Duodenal mucosa (tissue), 2 donors: ENCODE data around the gene HTR6.

Source experiments
- H3K27ac ChIP-seq: one replicate; pipeline ENCODE4 v1.7.0; 2013; ENCODE audit warnings: low read depth, low read length
- H3K27me3 ChIP-seq, 2 donors: one replicate each; pipeline ENCODE4 v1.7.0; 2013; ENCODE audit warnings: low read length in 2 of 2, control low read depth in 1 of 2; ENCODE audit not compliant: insufficient read depth in 2 of 2, control insufficient read depth in 1 of 2
- H3K36me3 ChIP-seq, 2 donors: one replicate each; pipeline ENCODE4 v1.7.0; 2013; ENCODE audit warnings: low read length in 2 of 2, control low read depth in 1 of 2; ENCODE audit not compliant: insufficient read depth in 2 of 2, control insufficient read depth in 1 of 2
- H3K4me1 ChIP-seq, 2 donors: one replicate each; pipeline ENCODE4 v1.7.0; 2013; ENCODE audit warnings: low read length in 2 of 2, control low read depth in 1 of 2; ENCODE audit not compliant: insufficient read depth in 2 of 2, control insufficient read depth in 1 of 2
- H3K4me3 ChIP-seq, 2 donors: one replicate each; pipeline ENCODE4 v1.7.0; 2013; ENCODE audit warnings: low read length in 2 of 2, low read depth in 1 of 2
- H3K9ac ChIP-seq, 2 donors: one replicate each; pipeline ENCODE4 v1.7.0; 2013; ENCODE audit warnings: low read length in 2 of 2, low read depth in 1 of 2
- H3K9me3 ChIP-seq, 2 donors: one replicate each; pipeline ENCODE4 v1.7.0; 2013; ENCODE audit warnings: low read length in 2 of 2, control low read depth in 1 of 2; ENCODE audit not compliant: control insufficient read depth in 1 of 2

Gene HTR6

GRCh38 chr1:19684677-19685076, 20.0 kb downstream of the HTR6 start:
- H3K9ac ChIP-seq, result no peak overlapping the region

DNA sequence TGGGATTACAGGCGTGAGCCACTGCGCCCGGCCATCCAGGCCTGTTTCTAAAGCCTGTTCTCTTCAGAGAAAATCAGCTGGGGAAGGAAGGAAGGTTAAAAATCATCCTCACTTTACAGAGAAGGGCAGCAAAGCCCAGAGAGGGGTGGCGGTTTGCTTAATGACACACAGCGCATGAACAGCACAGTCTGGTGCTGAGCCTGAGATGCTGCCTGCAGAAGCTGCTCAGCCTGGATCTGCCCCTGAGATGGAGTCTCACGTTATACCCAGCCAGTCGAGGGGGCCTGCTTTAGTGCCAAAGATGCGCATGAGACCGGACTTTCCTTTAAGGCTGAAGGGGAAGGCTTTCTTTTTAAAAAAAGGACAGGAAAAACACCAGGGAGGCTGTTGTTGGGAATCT, 21.3 kb downstream of the HTR6 start:
- no peak overlapping the region for H3K4me3 ChIP-seq
- H3K36me3 ChIP-seq, result peaks cover 12 to 41% of the 10 kb centered on the region in 2 donors
- H3K27me3 ChIP-seq, result no peaks in the 10 kb centered on the region
- H3K9me3 ChIP-seq, result peaks cover 3 to 4% of the 10 kb centered on the region in 2 donors
- no peak overlapping the region for H3K27ac ChIP-seq
- no peaks in the 10 kb centered on the region for H3K4me1 ChIP-seq
- no peak overlapping the region for H3K9ac ChIP-seq

More at GRCh38 chr1:19684677-19685076, 20.0 kb downstream of the HTR6 start:
- no peaks in the 10 kb centered on the region for H3K27me3 ChIP-seq
- H3K4me3 ChIP-seq, result no peak overlapping the region
- peaks cover under 1 to 3% of the 10 kb centered on the region in 2 donors for H3K9me3 ChIP-seq
- H3K36me3 ChIP-seq, result peaks cover 9 to 31% of the 10 kb centered on the region in 2 donors
- no peak overlapping the region for H3K27ac ChIP-seq
- H3K4me1 ChIP-seq, result no peaks in the 10 kb centered on the region

GRCh38 chr1:19687414-19687813, 22.7 kb downstream of the HTR6 start:
- no peak overlapping the region for H3K27ac ChIP-seq
- no peak overlapping the region for H3K4me3 ChIP-seq
- peaks cover 15 to 50% of the 10 kb centered on the region in 2 donors for H3K36me3 ChIP-seq
- no peaks in the 10 kb centered on the region for H3K4me1 ChIP-seq
- H3K9ac ChIP-seq, result no peak overlapping the region
- peaks cover 3 to 4% of the 10 kb centered on the region in 2 donors for H3K9me3 ChIP-seq
- no peaks in the 10 kb centered on the region for H3K27me3 ChIP-seq

- no peak overlapping the region for H3K4me3 ChIP-seq
- H3K27ac ChIP-seq, result no peak overlapping the region
- no peaks in the 10 kb centered on the region for H3K4me1 ChIP-seq
- peaks cover 3 to 4% of the 10 kb centered on the region in 2 donors for H3K9me3 ChIP-seq
- no peaks in the 10 kb centered on the region for H3K27me3 ChIP-seq
- peaks cover 15 to 53% of the 10 kb centered on the region in 2 donors for H3K36me3 ChIP-seq
- H3K9ac ChIP-seq, result no peak overlapping the region
Observed at GRCh38 chr1:19688041-19688842, 23.6 kb downstream of the HTR6 start.

GRCh38 chr1:19689085-19689757, 24.5 kb downstream of the HTR6 start:
- no peak overlapping the region for H3K9ac ChIP-seq
- no peaks in the 10 kb centered on the region for H3K27me3 ChIP-seq
- no peak overlapping the region for H3K4me3 ChIP-seq
- no peaks in the 10 kb centered on the region for H3K4me1 ChIP-seq
- no peak overlapping the region for H3K27ac ChIP-seq
- H3K9me3 ChIP-seq, result peaks cover 3 to 4% of the 10 kb centered on the region in 2 donors
- peaks cover 15 to 59% of the 10 kb centered on the region in 2 donors for H3K36me3 ChIP-seq

DNA sequence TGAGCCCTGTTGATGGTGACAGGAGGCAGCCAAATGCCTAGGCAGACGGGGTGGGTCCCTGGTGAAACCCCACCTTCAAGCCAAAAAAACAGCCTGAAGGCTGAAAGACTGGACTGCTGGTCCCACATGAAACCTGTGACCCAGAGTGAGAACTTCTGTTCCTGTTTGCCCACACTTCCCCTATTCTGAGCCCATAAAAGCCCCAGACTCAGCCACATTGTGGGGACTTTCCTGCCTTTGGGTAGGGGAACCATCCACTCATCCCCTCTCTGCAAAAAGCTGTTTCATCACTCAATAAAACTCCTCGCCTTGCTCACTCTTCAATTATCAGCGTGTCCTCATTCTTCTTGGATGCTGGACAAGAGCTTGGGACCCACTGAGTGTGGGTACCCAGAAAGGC, 25.2 kb downstream of the HTR6 start:
- Histone ChIP-seq H3K4me1 (no peaks in the 10 kb centered on the region), H3K9me3 (peaks cover 3 to 4% of the 10 kb centered on the region in 2 donors), H3K4me3 (no peak overlapping the region), H3K27me3 (no peaks in the 10 kb centered on the region), H3K9ac (no peak overlapping the region), H3K36me3 (peaks cover 10 to 65% of the 10 kb centered on the region in 2 donors), H3K27ac (no peak overlapping the region)

GRCh38 chr1:19690342-19690741, 25.7 kb downstream of the HTR6 start:
- Histone ChIP-seq H3K27ac (no peak overlapping the region), H3K36me3 (peaks cover 10 to 70% of the 10 kb centered on the region in 2 donors)

GRCh38 chr1:19694298-19694697, 29.6 kb downstream of the HTR6 start:
- Histone ChIP-seq H3K9me3 (peaks cover 0 to 4% of the 10 kb centered on the region in 2 donors), H3K27me3 (no peaks in the 10 kb centered on the region), H3K36me3 (peaks cover 16 to 79% of the 10 kb centered on the region in 2 donors), H3K4me3 (no peak overlapping the region), H3K27ac (no peak overlapping the region), H3K9ac (no peak overlapping the region), H3K4me1 (no peaks in the 10 kb centered on the region)

More at GRCh38 chr1:19690342-19690741, 25.7 kb downstream of the HTR6 start:
- H3K27me3 ChIP-seq, result no peaks in the 10 kb centered on the region
- H3K4me1 ChIP-seq, result no peaks in the 10 kb centered on the region
- peaks cover 3 to 4% of the 10 kb centered on the region in 2 donors for H3K9me3 ChIP-seq
- no peak overlapping the region for H3K4me3 ChIP-seq
- H3K9ac ChIP-seq, result no peak overlapping the region

GRCh38 chr1:19695772-19696171, 31.1 kb downstream of the HTR6 start:
- H3K27me3 ChIP-seq, result no peaks in the 10 kb centered on the region
- no peak overlapping the region for H3K4me3 ChIP-seq
- peaks cover 22 to 78% of the 10 kb centered on the region in 2 donors for H3K36me3 ChIP-seq
- H3K4me1 ChIP-seq, result no peaks in the 10 kb centered on the region
- no peak overlapping the region for H3K27ac ChIP-seq
- H3K9me3 ChIP-seq, result no peaks in the 10 kb centered on the region
- H3K9ac ChIP-seq, result no peak overlapping the region

DNA sequence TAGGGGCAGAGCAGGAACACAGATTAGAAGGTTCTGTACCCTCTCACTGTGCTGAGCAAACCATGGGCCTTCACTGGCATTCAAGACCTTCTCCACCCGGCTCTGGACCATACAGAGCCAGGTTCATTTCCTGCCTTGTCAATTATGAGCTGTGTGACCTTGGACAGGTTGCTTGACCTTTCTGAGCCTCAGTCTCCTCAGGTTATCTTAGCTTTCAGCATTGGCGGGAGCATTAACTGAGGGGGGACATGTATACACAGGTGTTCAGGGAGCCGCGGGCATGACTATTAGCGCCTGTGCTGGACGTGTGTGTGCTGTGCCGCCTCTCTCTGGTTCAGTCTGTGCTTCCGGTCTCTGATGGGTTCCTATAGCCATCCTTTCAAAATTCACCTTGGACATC, 32.1 kb downstream of the HTR6 start:
- H3K4me3 ChIP-seq, result no peak overlapping the region
- H3K27me3 ChIP-seq, result no peaks in the 10 kb centered on the region
- peaks cover 18 to 72% of the 10 kb centered on the region in 2 donors for H3K36me3 ChIP-seq
- H3K9ac ChIP-seq, result no peak overlapping the region
- H3K9me3 ChIP-seq, result no peaks in the 10 kb centered on the region
- H3K4me1 ChIP-seq, result no peaks in the 10 kb centered on the region
- no peak overlapping the region for H3K27ac ChIP-seq
